Endothelial cell of umbilical vein (primary cell): ENCODE data around the gene MYBBP1A. TPM values are rescaled to one million over a fixed set of nuclear protein-coding genes. Genes with fewer than 3 reads are reported as not detected.

Source experiments
- BruUV-seq: library from RNA; stranded (reverse); fragments of 400-500 nt; replicated peaks from 2 replicates; lab custom pipeline; 2021; lab: Mats Ljungman, UMichigan
- CTCF ChIA-PET: fragments of 300-600, 350-600 bp; sonication (Branson Sonifier 250); formaldehyde crosslinking; loops from one replicate; lab custom pipeline; 2021; ENCODE audit warnings: antibody characterized with exemption, inconsistent platforms; lab: Charles Lee
- POLR2A ChIA-PET: fragments of 300-600, 350-600 bp; sonication (Branson Sonifier 250); formaldehyde crosslinking; loops from one replicate; lab custom pipeline; 2021; ENCODE audit warnings: antibody characterized with exemption, inconsistent platforms; lab: Charles Lee
- DNase-seq: peaks from one replicate; pipeline ENCODE4 v3.0.0-alpha.2; 2011; ENCODE audit warnings: low read depth, low spot score
- FAIRE-seq: peaks from 2 replicates; lab custom pipeline; 2011; peaks lifted over from hg19 to GRCh38; lab: Jason Lieb, UNC
- H2AFZ ChIP-seq: 2 replicates; pipeline ENCODE4 v1.6.0; 2012; ENCODE audit warnings: low read depth, low read length, control low read depth, inconsistent platforms
- H3K27ac ChIP-seq: 2 replicates; pipeline ENCODE4 v1.5.1; 2011; ENCODE audit warnings: low read depth, mild to moderate bottlenecking, control low read depth, low read length, moderate library complexity; ENCODE audit not compliant: insufficient read depth
- H3K27me3 ChIP-seq, 2 experiments: 2 replicates each; pipeline versions ENCODE4 v1.6.0 to v1.6.1; 2011; ENCODE audit warnings: low read length in 2 of 2, mixed read lengths in 1 of 2; ENCODE audit not compliant: control insufficient read depth in 2 of 2, insufficient read depth in 2 of 2
- H3K36me3 ChIP-seq, 2 experiments: 2 replicates in 1 of 2; 3 replicates in 1 of 2; pipeline ENCODE4 v1.5.1; 2011; ENCODE audit warnings: low read length in 2 of 2, mild to moderate bottlenecking in 1 of 2, moderate library complexity in 1 of 2; ENCODE audit not compliant: control insufficient read depth in 2 of 2, insufficient read depth in 2 of 2; ENCODE audit errors: extremely low read depth in 1 of 2
- H3K4me1 ChIP-seq: 3 replicates; pipeline ENCODE4 v1.5.1; 2011; ENCODE audit warnings: mild to moderate bottlenecking, low read length; ENCODE audit not compliant: control insufficient read depth, insufficient read depth; ENCODE audit errors: extremely low read depth
- H3K4me2 ChIP-seq: 2 replicates; pipeline ENCODE4 v1.6.1; 2011; ENCODE audit warnings: low read length, control low read depth, mixed read lengths; ENCODE audit not compliant: insufficient read depth
- H3K4me3 ChIP-seq, 3 experiments: fragments of 200-600 bp in 1 of 3; sonication (generic), shearing (Covaris generic) in 1 of 3; replicated peaks in 1 of 3; 2 replicates each; pipeline ENCODE4 v1.5.1; 2011 to 2016; ENCODE audit warnings: control low read depth in 3 of 3, low read length in 3 of 3, mild to moderate bottlenecking in 2 of 3, inconsistent platforms in 1 of 3, low read depth in 1 of 3, moderate library complexity in 1 of 3; ENCODE audit not compliant: insufficient read depth in 1 of 3
- H3K79me2 ChIP-seq: 2 replicates; pipeline ENCODE4 v1.6.0; 2012; ENCODE audit warnings: low read length, inconsistent platforms; ENCODE audit not compliant: control insufficient read depth, insufficient read depth
- H3K9ac ChIP-seq: replicated peaks from 2 replicates; pipeline ENCODE3; 2011; ENCODE audit warnings: low read length, control low read depth; ENCODE audit not compliant: insufficient read depth; ENCODE audit errors: extremely low read depth
- H3K9me1 ChIP-seq: replicated peaks from 3 replicates; pipeline ENCODE4 v1.6.0; 2011; ENCODE audit warnings: mild to moderate bottlenecking, low read length; ENCODE audit not compliant: control insufficient read depth, insufficient read depth; ENCODE audit errors: extremely low read depth
- H3K9me3 ChIP-seq: replicated peaks from 2 replicates; pipeline ENCODE4 v1.5.1; 2012; ENCODE audit warnings: low read length, inconsistent platforms; ENCODE audit not compliant: control insufficient read depth, insufficient read depth
- H4K20me1 ChIP-seq: replicated peaks from 2 replicates; pipeline ENCODE3; 2011; ENCODE audit warnings: mild to moderate bottlenecking, low read length; ENCODE audit not compliant: control insufficient read depth, insufficient read depth; ENCODE audit errors: extremely low read depth
- EZH2 ChIP-seq: IDR thresholded peaks from 2 replicates; pipeline ENCODE4 v1.6.1; 2012; ENCODE audit warnings: borderline replicate concordance, low read depth, mild to moderate bottlenecking, moderate library complexity, low read length, inconsistent platforms; ENCODE audit not compliant: severe bottlenecking
- FOS ChIP-seq: IDR thresholded peaks from 2 replicates; pipeline ENCODE4 v1.6.1; 2011; ENCODE audit warnings: mild to moderate bottlenecking, low read length, moderate library complexity, borderline replicate concordance; ENCODE audit not compliant: insufficient read depth
- GATA2 ChIP-seq: IDR thresholded peaks from 2 replicates; pipeline ENCODE4 v1.7.0; 2011; ENCODE audit warnings: low read depth, mild to moderate bottlenecking, moderate library complexity, mixed read lengths, low read length; ENCODE audit not compliant: insufficient read length, insufficient read depth
- JUN ChIP-seq: IDR thresholded peaks from 2 replicates; pipeline ENCODE4 v1.6.1; 2011; ENCODE audit warnings: borderline replicate concordance, low read depth; ENCODE audit not compliant: insufficient read length, insufficient read depth
- MYC ChIP-seq: IDR thresholded peaks from one replicate; pipeline ENCODE4 v1.6.1; 2011; ENCODE audit warnings: mild to moderate bottlenecking, low read depth, low read length
- POLR2A ChIP-seq: IDR thresholded peaks from 2 replicates; pipeline ENCODE4 v1.6.1; 2012; ENCODE audit warnings: low read depth, mild to moderate bottlenecking, control low read depth, low read length
- POLR2AphosphoS5 ChIP-seq: IDR thresholded peaks from 2 replicates; pipeline ENCODE4 v1.6.1; 2012; ENCODE audit warnings: low read depth, mild to moderate bottlenecking, control low read depth, low read length, moderate library complexity; ENCODE audit not compliant: insufficient read depth
- dilution Hi-C: fragments of 300-500 bp; cut with MboI; formaldehyde crosslinking; loops from one replicate; pipeline ENCODE4 v1.15.0; 2019; ENCODE audit warnings: low sequenced_read_pairs; ENCODE audit not compliant: extremely low pct_ligation_motif_present
- intact Hi-C: fragments of 100-400 bp; cut with micrococcal nuclease; formaldehyde crosslinking; loops from one replicate; pipeline ENCODE4 v1.10.0; 2022
- polyA plus RNA-seq, 4 experiments: library from polyadenylated mRNA; depleted of rRNA in 3 of 4; stranded (reverse) in 3 of 4; unstranded in 1 of 4; fragments of >200 nt; gene quantifications; 2 replicates each; pipeline versions ENCODE4 v1.2.1 to v1.2.3, GENCODE V29; 2011 to 2012; ENCODE audit warnings: missing spikeins in 1 of 4
- total RNA-seq: library from RNA; stranded (reverse); gene quantifications from 2 replicates; pipeline ENCODE4 v1.2.3, GENCODE V29; 2021
- TF ChIP-seq, protein P1 (sequence below): IDR thresholded peaks from 2 replicates; pipeline ENCODE4 v1.6.1; 2011; ENCODE audit not compliant: insufficient read depth, insufficient read length
- TF ChIP-seq, protein P2 (sequence below), 2 donors: IDR thresholded peaks; 1 replicate in 1 of 2; 2 replicates in 1 of 2; pipeline ENCODE4 v1.5.1; 2011; ENCODE audit warnings: low read length in 2 of 2, mild to moderate bottlenecking in 2 of 2, moderate library complexity in 2 of 2, control low read depth in 1 of 2, inconsistent platforms in 1 of 2, low read depth in 1 of 2; ENCODE audit not compliant: insufficient read depth in 1 of 2; ENCODE audit errors: extremely low read depth in 1 of 2

The MYBBP1A gene
- total and polyA plus RNA-seq, 2 donors (not counting 3 experiments of a cell fraction or from before 2014, with no cell fraction given), result 26.8 to 79.2 TPM

DNA sequence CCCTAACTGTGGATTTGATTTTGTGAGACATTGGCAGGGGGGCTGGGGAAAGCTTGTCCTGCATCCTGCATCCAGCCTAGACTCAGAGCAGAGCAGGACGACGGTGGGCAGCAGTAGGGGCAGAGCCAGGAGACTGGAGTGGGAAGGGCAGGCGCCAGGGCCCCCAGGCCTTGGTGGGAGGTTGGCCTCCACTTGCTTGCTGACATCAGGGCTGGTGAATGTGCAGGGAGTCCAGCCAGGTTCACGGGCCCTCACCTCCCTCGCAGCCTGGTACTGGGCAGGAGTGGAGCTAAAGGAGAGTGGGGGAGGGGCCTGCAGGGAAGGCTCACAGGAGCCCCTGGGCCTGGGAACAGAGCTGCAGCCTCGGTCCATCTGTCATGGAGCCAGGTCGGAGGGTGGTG lies 26.9 kb upstream of the MYBBP1A start:
- DNase-seq (no peak), FAIRE-seq (no peak)
- Histone ChIP-seq H3K27ac (no peak overlapping the region), H3K4me3 (no peak overlapping the region), H3K9me1 (no peaks in the 10 kb centered on the region), H3K9ac (no peak overlapping the region), H3K36me3 (no peaks in the 10 kb centered on the region), H3K27me3 (peaks cover 26 to 35% of the 10 kb centered on the region in 2 experiments), H4K20me1 (no peaks in the 10 kb centered on the region), H3K4me1 (no peaks in the 10 kb centered on the region), H2AFZ (no peak overlapping the region), H3K79me2 (no peaks in the 10 kb centered on the region), H3K9me3 (no peaks in the 10 kb centered on the region), H3K4me2 (no peak overlapping the region)
- BruUV-seq, result no TSS peak
- ChIA-PET POLR2A (no interaction called here), CTCF (interaction anchor here (0.6 to 4.8 kb wide), 3 partner anchors 12 to 17 kb away, joined by 3 to 41 read pairs (median 5); no protein-coding TSS in a partner anchor)
- intact Hi-C loops (no loop called here), dilution Hi-C loops (no loop called here)
- TF ChIP-seq POLR2A (no peak), EZH2 (no peak), POLR2AphosphoS5 (no peak), MYC (no peak), FOS (no peak), JUN (no peak), GATA2 (no peak)
- TF ChIP-seq, protein P1, sequence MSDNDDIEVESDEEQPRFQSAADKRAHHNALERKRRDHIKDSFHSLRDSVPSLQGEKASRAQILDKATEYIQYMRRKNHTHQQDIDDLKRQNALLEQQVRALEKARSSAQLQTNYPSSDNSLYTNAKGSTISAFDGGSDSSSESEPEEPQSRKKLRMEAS, result no peak
- TF ChIP-seq, protein P2, sequence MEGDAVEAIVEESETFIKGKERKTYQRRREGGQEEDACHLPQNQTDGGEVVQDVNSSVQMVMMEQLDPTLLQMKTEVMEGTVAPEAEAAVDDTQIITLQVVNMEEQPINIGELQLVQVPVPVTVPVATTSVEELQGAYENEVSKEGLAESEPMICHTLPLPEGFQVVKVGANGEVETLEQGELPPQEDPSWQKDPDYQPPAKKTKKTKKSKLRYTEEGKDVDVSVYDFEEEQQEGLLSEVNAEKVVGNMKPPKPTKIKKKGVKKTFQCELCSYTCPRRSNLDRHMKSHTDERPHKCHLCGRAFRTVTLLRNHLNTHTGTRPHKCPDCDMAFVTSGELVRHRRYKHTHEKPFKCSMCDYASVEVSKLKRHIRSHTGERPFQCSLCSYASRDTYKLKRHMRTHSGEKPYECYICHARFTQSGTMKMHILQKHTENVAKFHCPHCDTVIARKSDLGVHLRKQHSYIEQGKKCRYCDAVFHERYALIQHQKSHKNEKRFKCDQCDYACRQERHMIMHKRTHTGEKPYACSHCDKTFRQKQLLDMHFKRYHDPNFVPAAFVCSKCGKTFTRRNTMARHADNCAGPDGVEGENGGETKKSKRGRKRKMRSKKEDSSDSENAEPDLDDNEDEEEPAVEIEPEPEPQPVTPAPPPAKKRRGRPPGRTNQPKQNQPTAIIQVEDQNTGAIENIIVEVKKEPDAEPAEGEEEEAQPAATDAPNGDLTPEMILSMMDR (IDR thresholded peaks at IDR 0.05; ENCODE audit: extremely low read depth in 1 of 2, insufficient read depth in 1 of 2, low read depth in 1 of 2, low read length in 2 of 2), result no peak
